OCI-LY3 (cell line): ENCODE results near the gene HIP1R.
"Not testable (repeated sequence)": the region's sequence is repeated elsewhere in the genome, so short reads cannot be mapped to it uniquely, and the experiment has no call there.

Experiments
- EZH2phosphoT487 ChIP-seq: fragments of 200-600 bp; shearing (Covaris generic); IDR thresholded peaks from 2 replicates; pipeline ENCODE4 v1.6.1; 2018; ENCODE audit warnings: antibody characterized with exemption, mixed run types, low read depth
- TF ChIP-seq, protein P1 (sequence below): fragments of 200-600, 300-600 bp; sonication (generic); IDR thresholded peaks from 2 replicates; pipeline ENCODE4 v1.5.1; 2014; ENCODE audit warnings: antibody characterized with exemption, low read length, low read depth

DNA sequence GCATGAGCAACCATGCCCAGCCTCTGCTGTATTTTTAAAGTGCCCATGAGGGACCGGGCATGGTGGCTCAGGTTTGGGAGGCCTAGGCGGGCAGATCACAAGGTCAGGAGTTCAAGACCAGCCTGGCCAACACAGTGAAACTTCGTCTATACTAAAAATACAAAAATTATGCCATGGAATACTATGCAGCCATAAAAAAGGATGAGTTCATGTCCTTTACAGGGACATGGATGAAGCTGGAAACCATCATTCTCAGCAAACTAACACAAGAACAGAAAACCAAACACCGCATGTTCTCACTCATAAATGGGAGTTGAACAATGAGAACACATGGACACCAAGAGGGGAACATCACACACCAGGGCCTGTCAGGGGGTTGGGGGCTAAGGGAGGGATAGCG is 70.0 kb downstream of the HIP1R start:
- TF ChIP-seq, protein P1, sequence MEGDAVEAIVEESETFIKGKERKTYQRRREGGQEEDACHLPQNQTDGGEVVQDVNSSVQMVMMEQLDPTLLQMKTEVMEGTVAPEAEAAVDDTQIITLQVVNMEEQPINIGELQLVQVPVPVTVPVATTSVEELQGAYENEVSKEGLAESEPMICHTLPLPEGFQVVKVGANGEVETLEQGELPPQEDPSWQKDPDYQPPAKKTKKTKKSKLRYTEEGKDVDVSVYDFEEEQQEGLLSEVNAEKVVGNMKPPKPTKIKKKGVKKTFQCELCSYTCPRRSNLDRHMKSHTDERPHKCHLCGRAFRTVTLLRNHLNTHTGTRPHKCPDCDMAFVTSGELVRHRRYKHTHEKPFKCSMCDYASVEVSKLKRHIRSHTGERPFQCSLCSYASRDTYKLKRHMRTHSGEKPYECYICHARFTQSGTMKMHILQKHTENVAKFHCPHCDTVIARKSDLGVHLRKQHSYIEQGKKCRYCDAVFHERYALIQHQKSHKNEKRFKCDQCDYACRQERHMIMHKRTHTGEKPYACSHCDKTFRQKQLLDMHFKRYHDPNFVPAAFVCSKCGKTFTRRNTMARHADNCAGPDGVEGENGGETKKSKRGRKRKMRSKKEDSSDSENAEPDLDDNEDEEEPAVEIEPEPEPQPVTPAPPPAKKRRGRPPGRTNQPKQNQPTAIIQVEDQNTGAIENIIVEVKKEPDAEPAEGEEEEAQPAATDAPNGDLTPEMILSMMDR, result not testable (repeated sequence)
- TF ChIP-seq EZH2phosphoT487, result not testable (repeated sequence)
